HG03354 (cell line): ENCODE results near the gene GSDME.

Experiments
- ATAC-seq: cut with Tn5 transposase; IDR thresholded peaks from one replicate; pipeline ENCODE4 v1.9.1; 2021; ENCODE audit warnings: mild to moderate bottlenecking; ENCODE audit not compliant: unreplicated experiment, poor library complexity, severe bottlenecking

Gene GSDME

GRCh38 chr7:24777806-24778205, 20.5 kb upstream of the GSDME start:
- no peak for ATAC-seq

- no peak for ATAC-seq
Measured at GRCh38 chr7:24773646-24774045, 16.4 kb upstream of the GSDME start.

GRCh38 chr7:24769851-24770250, 12.6 kb upstream of the GSDME start:
- ATAC-seq, result no peak

- ATAC-seq, result no peak
Measured at GRCh38 chr7:24769014-24769830, 12.0 kb upstream of the GSDME start.

GRCh38 chr7:24767878-24768569, 10.8 kb upstream of the GSDME start:
- ATAC-seq, result no peak

- no peak for ATAC-seq
Measured at GRCh38 chr7:24764972-24765744, 7.9 kb upstream of the GSDME start.

GRCh38 chr7:24764011-24764410, 6.7 kb upstream of the GSDME start:
- no peak for ATAC-seq

- no peak for ATAC-seq
Measured at GRCh38 chr7:24763303-24763901, 6.1 kb upstream of the GSDME start.

- no peak for ATAC-seq
Measured at GRCh38 chr7:24762771-24763170, 5.5 kb upstream of the GSDME start.

- no peak for ATAC-seq
Measured at GRCh38 chr7:24760968-24761367, 3.7 kb upstream of the GSDME start.

- ATAC-seq, result peak; percentile 19
Measured at GRCh38 chr7:24756545-24757352, 515 bp downstream of the GSDME start.

GRCh38 chr7:24755541-24756407, 1.5 kb downstream of the GSDME start:
- ATAC-seq, result peak; percentile 76

- no peak for ATAC-seq
Measured at GRCh38 chr7:24754906-24755506, 2.3 kb downstream of the GSDME start.

- no peak for ATAC-seq
Measured at GRCh38 chr7:24752073-24752800, 5.0 kb downstream of the GSDME start.

GRCh38 chr7:24751484-24751883, 5.8 kb downstream of the GSDME start:
- no peak for ATAC-seq

- ATAC-seq, result no peak
Measured at GRCh38 chr7:24750441-24751055, 6.7 kb downstream of the GSDME start.

- no peak for ATAC-seq
Measured at GRCh38 chr7:24748521-24748920, 8.7 kb downstream of the GSDME start.
